ENCODE data around the gene ATP11A. TPM values are rescaled to one million over a fixed set of nuclear protein-coding genes. Genes with fewer than 3 reads are reported as not detected.

Gene ATP11A
- total and polyA plus RNA-seq, 9 of the 15 experiments (the other 6 are each of a cell fraction or from before 2014, with no cell fraction given) = 0.38 to 34.2 (median 4.2) TPM

DNA sequence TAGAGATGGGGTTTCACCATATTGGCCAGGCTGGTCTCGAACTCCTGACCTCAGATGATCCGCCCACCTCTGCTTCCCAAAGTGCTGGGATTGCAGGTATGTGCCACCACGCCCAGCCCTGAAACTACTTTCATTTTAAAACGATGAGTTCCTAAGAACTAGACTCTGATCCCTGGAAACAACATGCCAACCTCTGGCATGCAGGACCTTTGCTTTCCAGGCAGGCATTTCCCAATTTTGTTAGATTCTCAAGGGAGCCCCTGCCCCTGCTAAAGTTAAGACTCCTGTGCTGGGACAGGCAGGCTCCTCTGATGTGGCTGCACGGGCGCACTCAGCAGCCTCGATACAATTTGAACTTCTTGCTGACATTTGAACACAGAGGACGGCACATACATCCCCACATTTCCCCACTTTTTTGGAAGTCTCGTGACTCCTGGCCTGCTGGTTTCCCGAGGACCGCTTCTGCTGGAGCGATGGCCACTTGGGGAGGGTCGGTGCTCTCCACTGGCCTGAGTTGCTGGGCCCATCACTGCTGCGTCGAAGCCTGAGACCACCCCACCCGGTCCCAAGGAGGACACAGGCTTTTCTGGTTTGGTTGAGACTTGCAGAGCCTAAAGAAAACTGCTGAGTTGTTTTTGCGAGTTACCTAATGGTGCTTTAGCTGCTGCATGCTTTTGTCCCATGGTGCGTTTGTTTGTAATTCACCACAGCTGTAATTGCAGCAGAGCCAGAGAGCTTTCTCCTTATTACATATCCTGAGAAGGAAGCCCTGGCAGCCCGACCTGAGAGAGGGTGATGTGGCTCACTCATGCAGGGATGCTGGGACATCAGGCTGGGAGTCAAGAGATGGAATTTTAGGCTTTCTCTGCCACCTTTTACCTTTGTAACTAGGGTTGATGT is 8.2 kb downstream of the ATP11A start:
- in situ Hi-C loops (cut with MboI) (no loop called here), intact Hi-C loops (cut with micrococcal nuclease) (no loop called here)
- Histone ChIP-seq H3K4me3 (no peak overlapping the region), H3K27me3 (ENCODE audit: control insufficient read depth in 2 of 2, insufficient read depth in 2 of 2, low read length in 2 of 2) (no peaks in the 10 kb centered on the region), H3K27ac (ENCODE audit: extremely low read depth, low read depth, low read length) (no peak overlapping the region), H3K36me3 (ENCODE audit: control insufficient read depth, insufficient read depth, low read length) (peaks cover 13% of the 10 kb centered on the region; the same call in 2 of the 3 replicates), H2AFZ (ENCODE audit: low read depth, low read length) (no peak overlapping the region), H3K9me1 (ENCODE audit: control insufficient read depth, insufficient read depth, low read length) (peaks cover 4% of the 10 kb centered on the region), H3K79me2 (ENCODE audit: control insufficient read depth, insufficient read depth, low read length) (peaks cover 82% of the 10 kb centered on the region), H3K9ac (ENCODE audit: insufficient read depth in 1 of 2, low read depth in 2 of 2, low read length in 2 of 2) (peak overlapping the region in 1 of 2 experiments; percentile 64; a peak in 1 of 4 replicates), H3K9me3 (replicated peaks; ENCODE audit: control insufficient read depth, insufficient read depth, low read depth, low read length) (no peaks in the 10 kb centered on the region), H4K20me1 (replicated peaks; ENCODE audit: control insufficient read depth, insufficient read depth, low read length) (peaks cover 36% of the 10 kb centered on the region), H3K4me1 (replicated peaks in 1 of 2; ENCODE audit: control insufficient read depth in 2 of 2, insufficient read depth in 2 of 2, low read length in 2 of 2) (peaks cover 31 to 60% of the 10 kb centered on the region in 2 experiments), H3K4me2 (ENCODE audit: insufficient read depth, low read length) (no peak overlapping the region)
- DNase-seq (ENCODE audit: extremely low read depth in 1 of 4, low spot score in 3 of 4) (no peak), ATAC-seq (no peak), FAIRE-seq (no peak)
- ChIA-PET POLR2A (interaction anchor here (0.8 kb wide), 1 partner anchor 36 kb away, joined by 4 read pairs; no protein-coding TSS in a partner anchor), CTCF (ENCODE audit: low intra/inter-chr PET ratio) (interaction anchor here (0.6 kb wide), 1 partner anchor 9 kb away, joined by 3 read pairs; no protein-coding TSS in a partner anchor)
- TF ChIP-seq, protein P1, sequence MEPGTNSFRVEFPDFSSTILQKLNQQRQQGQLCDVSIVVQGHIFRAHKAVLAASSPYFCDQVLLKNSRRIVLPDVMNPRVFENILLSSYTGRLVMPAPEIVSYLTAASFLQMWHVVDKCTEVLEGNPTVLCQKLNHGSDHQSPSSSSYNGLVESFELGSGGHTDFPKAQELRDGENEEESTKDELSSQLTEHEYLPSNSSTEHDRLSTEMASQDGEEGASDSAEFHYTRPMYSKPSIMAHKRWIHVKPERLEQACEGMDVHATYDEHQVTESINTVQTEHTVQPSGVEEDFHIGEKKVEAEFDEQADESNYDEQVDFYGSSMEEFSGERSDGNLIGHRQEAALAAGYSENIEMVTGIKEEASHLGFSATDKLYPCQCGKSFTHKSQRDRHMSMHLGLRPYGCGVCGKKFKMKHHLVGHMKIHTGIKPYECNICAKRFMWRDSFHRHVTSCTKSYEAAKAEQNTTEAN (CRISPR knock-in tag; IDR thresholded peaks at IDR 0.05) = no peak
- TF ChIP-seq, protein P2, sequence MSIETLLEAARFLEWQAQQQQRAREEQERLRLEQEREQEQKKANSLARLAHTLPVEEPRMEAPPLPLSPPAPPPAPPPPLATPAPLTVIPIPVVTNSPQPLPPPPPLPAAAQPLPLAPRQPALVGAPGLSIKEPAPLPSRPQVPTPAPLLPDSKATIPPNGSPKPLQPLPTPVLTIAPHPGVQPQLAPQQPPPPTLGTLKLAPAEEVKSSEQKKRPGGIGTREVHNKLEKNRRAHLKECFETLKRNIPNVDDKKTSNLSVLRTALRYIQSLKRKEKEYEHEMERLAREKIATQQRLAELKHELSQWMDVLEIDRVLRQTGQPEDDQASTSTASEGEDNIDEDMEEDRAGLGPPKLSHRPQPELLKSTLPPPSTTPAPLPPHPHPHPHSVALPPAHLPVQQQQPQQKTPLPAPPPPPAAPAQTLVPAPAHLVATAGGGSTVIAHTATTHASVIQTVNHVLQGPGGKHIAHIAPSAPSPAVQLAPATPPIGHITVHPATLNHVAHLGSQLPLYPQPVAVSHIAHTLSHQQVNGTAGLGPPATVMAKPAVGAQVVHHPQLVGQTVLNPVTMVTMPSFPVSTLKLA (conservative IDR thresholded peaks at IDR 0.05) = no peak
- TF ChIP-seq ZNF316 (IDR thresholded peaks at IDR 0.05) (peak; percentile 20; the same call in 1 of the 2 replicates), ZSCAN29 (IDR thresholded peaks at IDR 0.05) (no peak), NR1H2 (CRISPR knock-in tag; IDR thresholded peaks at IDR 0.05) (no peak)
- 60% methylated on average over 9 of the region's 19 CpGs for WGBS (ENCODE audit: insufficient coverage, low coverage, missing lambda C conversion rate)
- BruUV-seq (replicated peaks) = no TSS peak
